Mucosa of rectum (tissue), 2 donors: ENCODE measurements around the gene MRRF.
A peak's percentile ranks its signal among the peaks of the same experiment; 100 is the strongest.

Source experiments
- H3K27ac ChIP-seq, 2 donors: one replicate each; pipeline ENCODE4 v1.7.0; 2013; ENCODE audit warnings: inconsistent platforms in 2 of 2, low read depth in 2 of 2, low read length in 2 of 2
- H3K27me3 ChIP-seq, 2 donors: one replicate each; pipeline ENCODE4 v1.7.0; 2013; ENCODE audit warnings: low read length in 2 of 2; ENCODE audit not compliant: control insufficient read depth in 2 of 2, insufficient read depth in 2 of 2
- H3K36me3 ChIP-seq, 2 donors: one replicate each; pipeline ENCODE4 v1.7.0; 2013; ENCODE audit warnings: low read length in 2 of 2; ENCODE audit not compliant: control insufficient read depth in 2 of 2, insufficient read depth in 2 of 2
- H3K4me1 ChIP-seq, 2 donors: one replicate each; pipeline ENCODE4 v1.7.0; 2013; ENCODE audit warnings: low read length in 2 of 2, mild to moderate bottlenecking in 1 of 2; ENCODE audit not compliant: control insufficient read depth in 2 of 2, insufficient read depth in 2 of 2
- H3K4me3 ChIP-seq, 2 donors: one replicate each; pipeline ENCODE4 v1.7.0; 2013; ENCODE audit warnings: low read length in 2 of 2
- H3K9ac ChIP-seq, 2 donors: one replicate each; pipeline ENCODE4 v1.7.0; 2013; ENCODE audit warnings: low read length in 2 of 2, low read depth in 1 of 2, mild to moderate bottlenecking in 1 of 2
- H3K9me3 ChIP-seq, 2 donors: one replicate each; pipeline ENCODE4 v1.7.0; 2013; ENCODE audit warnings: low read length in 2 of 2; ENCODE audit not compliant: control insufficient read depth in 2 of 2
- donor health status: healthy.
- donor health status: Normal muscosa, but diverticular disease.

Gene MRRF

GRCh38 chr9:122367065-122367464 is 102.4 kb downstream of the MRRF start:
- peaks cover 0 to 3% of the 10 kb centered on the region in 2 donors for H3K27me3 ChIP-seq
- H3K9me3 ChIP-seq, result no peaks in the 10 kb centered on the region
- no peak overlapping the region for H3K4me3 ChIP-seq
- no peak overlapping the region for H3K9ac ChIP-seq
- peaks cover 5 to 7% of the 10 kb centered on the region in 2 donors for H3K4me1 ChIP-seq
- no peak overlapping the region for H3K27ac ChIP-seq
- no peaks in the 10 kb centered on the region for H3K36me3 ChIP-seq

GRCh38 chr9:122367774-122368460 is 103.2 kb downstream of the MRRF start:
- peaks cover 0 to 3% of the 10 kb centered on the region in 2 donors for H3K27me3 ChIP-seq
- H3K27ac ChIP-seq, result no peak overlapping the region
- no peaks in the 10 kb centered on the region for H3K9me3 ChIP-seq
- H3K36me3 ChIP-seq, result no peaks in the 10 kb centered on the region
- no peak overlapping the region for H3K4me3 ChIP-seq
- no peak overlapping the region for H3K9ac ChIP-seq
- H3K4me1 ChIP-seq, result peaks cover 5 to 7% of the 10 kb centered on the region in 2 donors

GRCh38 chr9:122368642-122369041 is 104.0 kb downstream of the MRRF start:
- no peak overlapping the region for H3K9ac ChIP-seq
- H3K4me3 ChIP-seq, result no peak overlapping the region
- H3K36me3 ChIP-seq, result no peaks in the 10 kb centered on the region
- peaks cover 0 to 3% of the 10 kb centered on the region in 2 donors for H3K27me3 ChIP-seq
- no peaks in the 10 kb centered on the region for H3K9me3 ChIP-seq
- H3K27ac ChIP-seq, result no peak overlapping the region
- peaks cover 5 to 7% of the 10 kb centered on the region in 2 donors for H3K4me1 ChIP-seq

- no peak overlapping the region for H3K9ac ChIP-seq
- peak overlapping the region in 1 of 2 donors; percentile 70 for H3K27ac ChIP-seq
These were observed 105.6 kb downstream of the MRRF start for GRCh38 chr9:122370303-122370702.

GRCh38 chr9:122370869-122371755 is 106.4 kb downstream of the MRRF start, which contains the start of gene PTGS1:
Gene PTGS1, plus strand, starts transcription at chr9:122371024. Its CDS starts 61 bp downstream, at chr9:122371085.
- peak within 1 kb of the TSS; percentile 44 to 45 for H3K9ac ChIP-seq
- H3K4me1 ChIP-seq, result peaks cover 15 to 17% of the 10 kb centered on the region in 2 donors
- H3K36me3 ChIP-seq, result no peaks in the 10 kb centered on the region
- H3K27ac ChIP-seq, result peak within 1 kb of the TSS; percentile 50 to 70
- no peaks in the 10 kb centered on the region for H3K9me3 ChIP-seq
- peak within 1 kb of the TSS; percentile 52 to 71 for H3K4me3 ChIP-seq
- peaks cover 0 to 3% of the 10 kb centered on the region in 2 donors for H3K27me3 ChIP-seq

More at GRCh38 chr9:122370303-122370702, 105.6 kb downstream of the MRRF start:
- peak overlapping the region; percentile 52 to 62 for H3K4me3 ChIP-seq
- peaks cover 7 to 9% of the 10 kb centered on the region in 2 donors for H3K4me1 ChIP-seq
- peaks cover 0 to 3% of the 10 kb centered on the region in 2 donors for H3K27me3 ChIP-seq
- no peaks in the 10 kb centered on the region for H3K9me3 ChIP-seq
- no peaks in the 10 kb centered on the region for H3K36me3 ChIP-seq

- H3K36me3 ChIP-seq, result no peaks in the 10 kb centered on the region
- no peak overlapping the region for H3K9ac ChIP-seq
- peaks cover 22 to 25% of the 10 kb centered on the region in 2 donors for H3K4me1 ChIP-seq
- H3K9me3 ChIP-seq, result no peaks in the 10 kb centered on the region
- H3K4me3 ChIP-seq, result peak overlapping the region; percentile 50 to 71
- no peak overlapping the region for H3K27ac ChIP-seq
- H3K27me3 ChIP-seq, result peaks cover 0 to 3% of the 10 kb centered on the region in 2 donors
These were observed 107.2 kb downstream of the MRRF start for GRCh38 chr9:122371846-122372245.

- peak overlapping the region in 1 of 2 donors; percentile 71 for H3K4me3 ChIP-seq
- peak overlapping the region in 1 of 2 donors; percentile 3 for H3K9ac ChIP-seq
- H3K9me3 ChIP-seq, result no peaks in the 10 kb centered on the region
- H3K36me3 ChIP-seq, result no peaks in the 10 kb centered on the region
- peaks cover 25 to 26% of the 10 kb centered on the region in 2 donors for H3K4me1 ChIP-seq
- H3K27me3 ChIP-seq, result peaks cover 0 to 3% of the 10 kb centered on the region in 2 donors
- H3K27ac ChIP-seq, result no peak overlapping the region
These were observed 108.5 kb downstream of the MRRF start for GRCh38 chr9:122372856-122373845.

- Histone ChIP-seq H3K9me3 (no peaks in the 10 kb centered on the region), H3K4me3 (peak overlapping the region in 1 of 2 donors; percentile 22), H3K36me3 (no peaks in the 10 kb centered on the region), H3K4me1 (peaks cover 25 to 26% of the 10 kb centered on the region in 2 donors), H3K27me3 (peaks cover 0 to 3% of the 10 kb centered on the region in 2 donors), H3K9ac (no peak overlapping the region), H3K27ac (peak overlapping the region; percentile 23 to 49)
These were observed 110.3 kb downstream of the MRRF start for GRCh38 chr9:122374885-122375420.

- H3K9me3 ChIP-seq, result no peaks in the 10 kb centered on the region
- no peaks in the 10 kb centered on the region for H3K27me3 ChIP-seq
- no peak overlapping the region for H3K4me3 ChIP-seq
- peaks cover 19 to 20% of the 10 kb centered on the region in 2 donors for H3K4me1 ChIP-seq
- no peaks in the 10 kb centered on the region for H3K36me3 ChIP-seq
- no peak overlapping the region for H3K9ac ChIP-seq
- peak overlapping the region in 1 of 2 donors; percentile 35 for H3K27ac ChIP-seq
These were observed 112.1 kb downstream of the MRRF start for GRCh38 chr9:122376796-122377195.
